Tibial nerve (tissue), 4 donors: ENCODE measurements around the gene PPP1R14C. TPM values are rescaled to one million over a fixed set of nuclear protein-coding genes. Genes with fewer than 3 reads are reported as not detected.

Experiments
- DNase-seq, 2 donors: peaks; one replicate each; pipeline ENCODE4 v3.0.0-alpha.2; 2019; ENCODE audit warnings: low spot score in 2 of 2
- H3K27ac ChIP-seq, 4 donors: fragments of 200-600 bp; sonication (generic) in 3 of 4; one replicate each; pipeline ENCODE4 v1.5.1; 2017 to 2019; ENCODE audit warnings: mild to moderate bottlenecking in 1 of 4
- H3K27me3 ChIP-seq, 2 donors: fragments of 200-600 bp; sonication (generic) in 1 of 2; one replicate each; pipeline versions ENCODE4 v1.5.1 to v1.6.0; 2017 to 2019
- H3K36me3 ChIP-seq, 3 donors: fragments of 200-600 bp; sonication (generic); one replicate each; pipeline ENCODE4 v1.5.1; 2018 to 2019
- H3K4me1 ChIP-seq, 4 donors: fragments of 200-600 bp; sonication (generic) in 3 of 4; one replicate each; pipeline ENCODE4 v1.5.1; 2017 to 2019
- H3K4me3 ChIP-seq, 4 donors: fragments of 200-600 bp; sonication (generic) in 3 of 4; one replicate each; pipeline ENCODE4 v1.5.1; 2017 to 2019; ENCODE audit warnings: mild to moderate bottlenecking in 1 of 4, moderate library complexity in 1 of 4
- H3K9me3 ChIP-seq, 4 donors: fragments of 200-600 bp; sonication (generic) in 3 of 4; one replicate each; pipeline ENCODE4 v1.5.1; 2017 to 2019
- EP300 ChIP-seq, 2 donors: sonication (generic); formaldehyde crosslinking; IDR thresholded peaks; one replicate each; pipeline ENCODE4 v1.6.1; 2017; ENCODE audit warnings: antibody characterized with exemption in 2 of 2, mild to moderate bottlenecking in 1 of 2
- POLR2A ChIP-seq, 2 donors: fragments of 450-650 bp; IDR thresholded peaks; one replicate each; pipeline ENCODE4 v1.6.1; 2017; ENCODE audit warnings: antibody characterized with exemption in 2 of 2, mild to moderate bottlenecking in 2 of 2, moderate library complexity in 2 of 2
- WGBS, 2 donors: methylation state at CpG; one replicate each; pipeline ENCODE4 v1.1.5; 2018; 5-methylcytosine and 5-hydroxymethylcytosine counted together
- total RNA-seq, 4 donors: library from RNA; depleted of rRNA; stranded (reverse); fragments of >200 nt; gene quantifications; one replicate each; pipeline ENCODE4 v1.1.0, GENCODE V29; 2016
- TF ChIP-seq, protein P1 (sequence below), 5 experiments: fragments of 200-600 bp in 3 of 5; fragments of 450-650 bp in 2 of 5; sonication (generic) in 3 of 5; IDR thresholded peaks; one replicate each; pipeline ENCODE4 v1.5.1; 2016 to 2019; ENCODE audit warnings: antibody characterized with exemption in 5 of 5, mild to moderate bottlenecking in 3 of 5, moderate library complexity in 2 of 5

The PPP1R14C gene
- total RNA-seq, 4 donors from 2014 or later: 0.42 TPM; not detected in 3

GRCh38 chr6:150266309-150266708 lies 123.5 kb downstream of the PPP1R14C start:
- TF ChIP-seq, protein P1, sequence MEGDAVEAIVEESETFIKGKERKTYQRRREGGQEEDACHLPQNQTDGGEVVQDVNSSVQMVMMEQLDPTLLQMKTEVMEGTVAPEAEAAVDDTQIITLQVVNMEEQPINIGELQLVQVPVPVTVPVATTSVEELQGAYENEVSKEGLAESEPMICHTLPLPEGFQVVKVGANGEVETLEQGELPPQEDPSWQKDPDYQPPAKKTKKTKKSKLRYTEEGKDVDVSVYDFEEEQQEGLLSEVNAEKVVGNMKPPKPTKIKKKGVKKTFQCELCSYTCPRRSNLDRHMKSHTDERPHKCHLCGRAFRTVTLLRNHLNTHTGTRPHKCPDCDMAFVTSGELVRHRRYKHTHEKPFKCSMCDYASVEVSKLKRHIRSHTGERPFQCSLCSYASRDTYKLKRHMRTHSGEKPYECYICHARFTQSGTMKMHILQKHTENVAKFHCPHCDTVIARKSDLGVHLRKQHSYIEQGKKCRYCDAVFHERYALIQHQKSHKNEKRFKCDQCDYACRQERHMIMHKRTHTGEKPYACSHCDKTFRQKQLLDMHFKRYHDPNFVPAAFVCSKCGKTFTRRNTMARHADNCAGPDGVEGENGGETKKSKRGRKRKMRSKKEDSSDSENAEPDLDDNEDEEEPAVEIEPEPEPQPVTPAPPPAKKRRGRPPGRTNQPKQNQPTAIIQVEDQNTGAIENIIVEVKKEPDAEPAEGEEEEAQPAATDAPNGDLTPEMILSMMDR (IDR thresholded peaks at IDR 0.05): no peak
- TF ChIP-seq POLR2A (IDR thresholded peaks at IDR 0.05) (no peak), EP300 (IDR thresholded peaks at IDR 0.05) (no peak)
- Histone ChIP-seq H3K4me1 (no peaks in the 10 kb centered on the region), H3K9me3 (peaks cover 0 to 3% (median 0%) of the 10 kb centered on the region in 4 donors), H3K36me3 (no peaks in the 10 kb centered on the region), H3K4me3 (no peak overlapping the region), H3K27me3 (no peaks in the 10 kb centered on the region), H3K27ac (no peak overlapping the region)
- no peak for DNase-seq
- 96 to 100% methylated on average over 1 of the region's 1 CpG for WGBS, 2 donors

GRCh38 chr6:150266963-150267685 lies 124.3 kb downstream of the PPP1R14C start:
- Histone ChIP-seq H3K36me3 (no peaks in the 10 kb centered on the region), H3K4me1 (no peaks in the 10 kb centered on the region), H3K4me3 (no peak overlapping the region), H3K27me3 (no peaks in the 10 kb centered on the region), H3K9me3 (peaks cover 0 to 3% (median 0%) of the 10 kb centered on the region in 4 donors), H3K27ac (no peak overlapping the region)
- WGBS, 2 donors: 80 to 88% methylated on average over 7 of the region's 7 CpGs
- TF ChIP-seq EP300 (IDR thresholded peaks at IDR 0.05) (no peak), POLR2A (IDR thresholded peaks at IDR 0.05) (no peak)
- TF ChIP-seq, protein P1 (IDR thresholded peaks at IDR 0.05): no peak
- DNase-seq: no peak

- Histone ChIP-seq H3K9me3 (peaks cover 0 to 3% (median 0%) of the 10 kb centered on the region in 4 donors), H3K4me3 (no peak overlapping the region), H3K4me1 (no peaks in the 10 kb centered on the region), H3K27ac (no peak overlapping the region), H3K27me3 (no peaks in the 10 kb centered on the region), H3K36me3 (no peaks in the 10 kb centered on the region)
- peak in 1 of 2 donors; percentile 18 for TF ChIP-seq EP300 (IDR thresholded peaks at IDR 0.05)
- TF ChIP-seq, protein P1 (IDR thresholded peaks at IDR 0.05): no peak
- DNase-seq: peak in 1 of 2 donors; percentile 15
- 49 to 57% methylated on average over 11 of the region's 11 CpGs for WGBS, 2 donors
Observed at GRCh38 chr6:150267686-150268561, 125.1 kb downstream of the PPP1R14C start.

GRCh38 chr6:150269130-150269856 lies 126.4 kb downstream of the PPP1R14C start:
- H3K4me3 ChIP-seq: no peak overlapping the region
- DNase-seq: no peak
- 88 to 89% methylated on average over 6 of the region's 6 CpGs for WGBS, 2 donors
- H3K27ac ChIP-seq: no peak overlapping the region
- H3K4me1 ChIP-seq: no peaks in the 10 kb centered on the region
- H3K36me3 ChIP-seq: no peaks in the 10 kb centered on the region
- H3K27me3 ChIP-seq: no peaks in the 10 kb centered on the region
- peaks cover 0 to 3% (median 0%) of the 10 kb centered on the region in 4 donors for H3K9me3 ChIP-seq
- no peak for TF ChIP-seq EP300 (IDR thresholded peaks at IDR 0.05)
- TF ChIP-seq POLR2A (IDR thresholded peaks at IDR 0.05): no peak
- TF ChIP-seq, protein P1 (IDR thresholded peaks at IDR 0.05): no peak
